Activated CD8-positive, alpha-beta memory T cell treated with anti-CD3 and anti-CD28 coated beads, Interleukin-2, amount 10 ng/mL, durations not matched to agents 7 days and 5 days (primary cell): ENCODE data around the gene WRAP53. TPM values are rescaled to one million over a fixed set of nuclear protein-coding genes. Genes with fewer than 3 reads are reported as not detected.

Experiments used
- ATAC-seq: fragments of 150-1000 bp; cut with Tn5 transposase; one replicate; pipeline ENCODE4 v1.10.0; 2021; ENCODE audit warnings: moderate library complexity
- CTCF ChIA-PET: fragments of 350-600 bp; sonication (Branson Sonifier 250); formaldehyde crosslinking; loops from one replicate; lab custom pipeline; 2021; ENCODE audit warnings: antibody characterized with exemption; lab: Charles Lee
- DNase-seq: peaks from one replicate; pipeline ENCODE4 v3.0.0-alpha.2; 2020
- H3K27ac Mint-ChIP-seq: one replicate; pipeline ENCODE4 v1.8.0; 2021; ENCODE audit warnings: mild to moderate bottlenecking, mixed read lengths
- H3K27me3 Mint-ChIP-seq: one replicate; pipeline ENCODE4 v1.8.0; 2021; ENCODE audit warnings: mixed read lengths
- H3K36me3 Mint-ChIP-seq: one replicate; pipeline ENCODE4 v1.8.0; 2021; ENCODE audit warnings: mild to moderate bottlenecking, mixed read lengths
- H3K4me1 Mint-ChIP-seq: one replicate; pipeline ENCODE4 v1.8.0; 2021; ENCODE audit warnings: mixed read lengths
- H3K4me3 Mint-ChIP-seq: one replicate; pipeline ENCODE4 v1.8.0; 2021; ENCODE audit warnings: mild to moderate bottlenecking, moderate library complexity, mixed read lengths
- H3K9me3 Mint-ChIP-seq: one replicate; pipeline ENCODE4 v1.8.0; 2022; ENCODE audit warnings: low read depth, mixed read lengths
- total RNA-seq, 2 experiments: library from RNA; stranded (reverse); gene quantifications; one replicate each; pipeline ENCODE4 v1.2.3, GENCODE V29; 2021

Gene WRAP53
- total RNA-seq, 2 experiments from 2014 or later = 28.0 to 29.0 TPM

DNA sequence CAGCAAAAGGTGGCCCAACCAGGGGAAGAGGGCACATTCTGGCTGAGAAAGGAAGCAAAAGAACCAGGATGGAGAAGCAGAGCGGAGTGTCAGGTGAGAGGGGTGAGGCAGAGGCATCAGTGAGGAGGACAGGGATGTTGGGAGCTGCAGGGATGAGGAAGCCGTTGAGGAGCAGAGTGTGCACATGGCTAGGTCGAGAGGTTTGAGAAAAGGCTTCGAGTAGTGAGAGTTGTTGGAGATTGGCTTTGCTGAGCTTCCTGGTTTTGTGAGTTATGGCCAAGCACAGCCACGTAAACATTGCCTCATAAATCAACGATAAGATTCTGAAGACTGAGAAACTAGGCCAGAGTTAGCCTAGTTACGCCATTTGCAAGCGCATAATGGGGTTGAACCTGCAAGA, 56.1 kb downstream of the WRAP53 start:
- DNase-seq (no peak), ATAC-seq (no peak)
- H3K4me3 Mint-ChIP-seq = no peak overlapping the region
- CTCF ChIA-PET = interaction anchor here (0.6 to 3.2 kb wide), 21 partner anchors 12 to 433 kb away, joined by 3 to 19 read pairs (median 5); partner anchors contain the start of genes CYB5D1, NAA38 and TP53
- no peaks in the 10 kb centered on the region for H3K36me3 Mint-ChIP-seq
- no peak overlapping the region for H3K27ac Mint-ChIP-seq
- no peaks in the 10 kb centered on the region for H3K4me1 Mint-ChIP-seq
- H3K9me3 Mint-ChIP-seq = no peaks in the 10 kb centered on the region
- peaks cover 38% of the 10 kb centered on the region for H3K27me3 Mint-ChIP-seq

DNA sequence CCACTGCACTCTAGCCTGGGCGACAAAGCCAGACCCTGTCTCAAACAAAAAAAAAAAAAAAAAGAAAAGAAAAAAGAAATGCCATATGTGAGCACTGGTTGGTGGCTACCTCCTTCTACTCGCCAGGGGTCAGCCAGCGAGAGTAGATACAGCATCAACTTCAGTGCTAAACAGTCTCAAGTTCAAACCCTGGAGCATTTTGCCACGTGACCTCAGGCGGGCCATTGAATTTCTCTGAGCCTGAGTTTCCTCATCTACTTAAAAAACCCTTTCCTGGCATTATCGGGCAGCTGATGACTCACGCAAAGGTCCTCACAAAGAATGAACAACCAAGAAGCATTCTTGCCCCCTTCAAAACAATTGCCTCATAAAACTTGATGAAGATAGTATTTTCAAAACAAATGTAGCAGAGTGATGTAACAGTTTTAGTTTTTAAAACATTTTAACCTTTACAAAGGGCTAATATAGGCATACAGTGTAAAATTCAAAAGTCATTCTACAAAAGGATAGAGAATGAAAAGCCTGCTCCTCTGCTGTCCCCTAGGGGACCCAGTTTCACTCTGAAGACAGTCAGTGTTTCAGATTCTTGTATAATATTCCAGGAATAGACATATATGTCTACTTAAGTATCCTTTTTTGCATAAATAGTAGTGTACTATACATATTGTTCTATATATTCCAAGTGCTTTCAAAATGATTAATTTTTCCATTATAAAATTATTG, 57.6 kb downstream of the WRAP53 start:
- DNase-seq (no peak), ATAC-seq (no peak)
- no peaks in the 10 kb centered on the region for H3K9me3 Mint-ChIP-seq
- H3K4me1 Mint-ChIP-seq = no peaks in the 10 kb centered on the region
- H3K36me3 Mint-ChIP-seq = no peaks in the 10 kb centered on the region
- H3K27me3 Mint-ChIP-seq = peaks cover 30% of the 10 kb centered on the region
- no peak overlapping the region for H3K4me3 Mint-ChIP-seq
- no peak overlapping the region for H3K27ac Mint-ChIP-seq
- CTCF ChIA-PET = interaction anchor here (2.8 to 3.2 kb wide), 2 partner anchors 37 to 296 kb away, joined by 9 to 17 read pairs; no protein-coding TSS in a partner anchor

DNA sequence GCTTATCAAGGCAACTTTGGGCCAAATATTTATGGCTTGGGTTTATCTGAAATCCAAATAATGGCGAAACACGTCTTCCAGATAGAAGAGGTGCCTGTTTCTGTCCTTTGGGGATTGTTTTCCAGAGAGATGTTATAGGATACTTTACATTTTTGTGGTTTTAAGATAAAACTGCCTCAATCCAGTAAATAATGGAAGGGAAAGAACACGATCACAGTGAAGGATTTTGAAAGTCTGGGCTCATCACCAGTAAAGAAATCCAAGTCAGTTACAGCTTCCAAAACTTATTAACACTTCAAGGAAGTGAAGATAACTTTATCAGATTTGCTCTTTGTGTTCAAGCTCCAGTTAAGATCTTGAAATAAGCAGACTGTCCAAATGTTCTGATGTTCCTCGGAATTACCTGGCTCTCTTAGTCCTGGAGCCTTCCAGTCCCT, 59.4 kb downstream of the WRAP53 start:
- no peaks in the 10 kb centered on the region for H3K9me3 Mint-ChIP-seq
- DNase-seq (no peak), ATAC-seq (no peak)
- no peak overlapping the region for H3K27ac Mint-ChIP-seq
- peaks cover 29% of the 10 kb centered on the region for H3K27me3 Mint-ChIP-seq
- H3K36me3 Mint-ChIP-seq = no peaks in the 10 kb centered on the region
- H3K4me3 Mint-ChIP-seq = no peak overlapping the region
- CTCF ChIA-PET = interaction anchor here (0.8 to 1.6 kb wide), 5 partner anchors 13 to 309 kb away, joined by 3 read pairs; no protein-coding TSS in a partner anchor
- no peaks in the 10 kb centered on the region for H3K4me1 Mint-ChIP-seq

DNA sequence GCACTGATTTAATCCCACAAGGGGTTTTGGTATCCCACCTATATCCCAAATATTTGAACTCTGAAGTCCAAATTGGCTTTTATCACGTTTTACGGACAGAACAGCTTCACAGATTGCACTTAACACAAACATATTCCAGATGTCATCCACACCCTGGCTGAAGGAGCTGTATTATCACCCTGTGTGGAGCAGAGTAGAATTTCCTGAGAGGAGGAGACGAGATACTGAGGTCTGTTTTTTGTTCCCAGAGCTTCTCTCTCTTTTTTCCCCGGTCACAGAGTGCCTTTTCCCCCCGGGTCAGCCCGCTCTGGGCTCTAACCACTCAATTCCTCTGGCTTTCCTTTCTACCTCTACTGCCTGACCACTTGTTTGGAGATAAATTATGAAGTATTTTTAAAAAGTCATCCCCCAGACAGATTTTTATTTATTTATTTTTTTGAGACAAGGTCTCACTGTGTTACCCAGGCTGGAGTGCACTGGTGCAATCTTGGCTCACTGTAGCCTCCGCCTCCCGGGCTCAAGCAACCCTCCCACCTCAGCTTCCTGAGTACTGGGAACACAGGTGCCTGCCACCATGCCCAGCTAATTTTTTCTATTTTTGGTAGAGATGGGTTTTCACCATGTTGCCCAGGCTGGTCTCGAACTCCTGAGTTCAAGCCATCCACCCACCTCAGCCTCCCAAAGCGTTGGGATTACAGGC, 59.9 kb downstream of the WRAP53 start:
- no peak overlapping the region for H3K4me3 Mint-ChIP-seq

DNA sequence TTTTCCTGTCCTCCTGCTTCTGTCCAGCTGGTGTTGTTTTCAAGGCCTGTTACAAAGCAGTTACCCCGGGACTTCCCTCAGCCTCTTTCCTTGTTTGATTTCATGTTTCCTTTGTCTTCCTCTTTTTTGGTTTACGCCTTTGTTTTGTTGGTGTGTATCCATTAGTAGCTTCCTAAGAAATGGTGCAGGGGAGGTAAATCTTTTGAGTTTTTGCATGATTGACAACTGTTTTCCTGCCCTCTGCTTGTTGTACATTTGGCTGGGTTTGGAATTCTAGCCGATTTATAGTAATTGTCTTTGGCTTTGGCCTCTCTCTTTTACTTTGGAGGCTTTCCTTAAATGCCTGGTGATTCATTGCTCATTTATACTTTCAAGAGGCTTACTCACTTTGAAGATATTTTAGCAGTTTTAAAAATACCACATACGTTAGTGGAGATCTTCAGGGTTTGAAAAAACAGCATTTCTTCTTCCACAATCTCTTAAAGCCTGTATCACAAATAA, 62.1 kb downstream of the WRAP53 start:
- Mint-ChIP-seq H3K9me3 (no peaks in the 10 kb centered on the region), H3K4me3 (no peak overlapping the region), H3K27me3 (peaks cover 33% of the 10 kb centered on the region), H3K4me1 (no peaks in the 10 kb centered on the region), H3K27ac (no peak overlapping the region), H3K36me3 (no peaks in the 10 kb centered on the region)
- ATAC-seq (no peak), DNase-seq (no peak)
- CTCF ChIA-PET = no interaction called here

More for the DNA sequence above, 59.9 kb downstream of the WRAP53 start:
- Mint-ChIP-seq H3K27ac (no peak overlapping the region), H3K27me3 (peaks cover 28% of the 10 kb centered on the region), H3K9me3 (no peaks in the 10 kb centered on the region), H3K4me1 (no peaks in the 10 kb centered on the region), H3K36me3 (no peaks in the 10 kb centered on the region)
- ATAC-seq (no peak), DNase-seq (no peak)
- CTCF ChIA-PET = interaction anchor here (0.7 to 1.6 kb wide), 5 partner anchors 13 to 308 kb away, joined by 3 read pairs; no protein-coding TSS in a partner anchor

Other genes starting within 250 kb of the WRAP53 start
- gene FGF11, start 249.0 kb upstream of the WRAP53 start, total RNA-seq = 1 to 10 TPM; 3.6 to 4.1 TPM
- 10 to 100 TPM; 10.4 to 13.1 TPM for gene CHRNB1, start 243.4 kb upstream of the WRAP53 start, total RNA-seq
- gene ZBTB4, start 208.8 kb upstream of the WRAP53 start, total RNA-seq = 10 to 100 TPM; 24.5 to 27.7 TPM
- gene SLC35G6, start 207.0 kb upstream of the WRAP53 start, total RNA-seq = not detected
- 100 to 1,000 TPM; 198 to 228 TPM for gene POLR2A, start 204.1 kb upstream of the WRAP53 start, total RNA-seq
- 10 to 100 TPM; 52.8 to 59.4 TPM for gene TNFSF12, start 139.4 kb upstream of the WRAP53 start, total RNA-seq
- gene TNFSF13, start 129.7 kb upstream of the WRAP53 start, total RNA-seq = 1 to 10 TPM; 2.2 to 2.5 TPM
- gene SENP3, start 126.6 kb upstream of the WRAP53 start, total RNA-seq = 10 to 100 TPM; 55.7 to 70.9 TPM
- 10 to 100 TPM in 1 of 2 experiments, 1 to 10 TPM in 1; 10.0 to 26.7 TPM for gene CD68, start 108.8 kb upstream of the WRAP53 start, total RNA-seq
- 10 to 100 TPM; 57.6 to 76.9 TPM for gene MPDU1, start 104.6 kb upstream of the WRAP53 start, total RNA-seq
- under 1 TPM; 0.21 to 0.35 TPM for gene SOX15, start 98.4 kb upstream of the WRAP53 start, total RNA-seq
- gene FXR2, start 73.6 kb upstream of the WRAP53 start, total RNA-seq = 10 to 100 TPM; 30.7 to 40.5 TPM
- 10 to 100 TPM; 21.5 to 28.0 TPM for gene SAT2, start 60.7 kb upstream of the WRAP53 start, total RNA-seq
- not detected for gene SHBG, start 58.3 kb upstream of the WRAP53 start, total RNA-seq
- gene ATP1B2, start 37.6 kb upstream of the WRAP53 start, total RNA-seq = under 1 TPM in 1 of 2 experiments, not detected in 1; 0.47 TPM
- 100 to 1,000 TPM; 137 to 171 TPM for gene TP53, start 987 bp upstream of the WRAP53 start, total RNA-seq
- not detected for gene EFNB3, start 16.7 kb downstream of the WRAP53 start, total RNA-seq
- not detected for gene DNAH2, start 29.3 kb downstream of the WRAP53 start, total RNA-seq
- gene KDM6B, start 145.7 kb downstream of the WRAP53 start, total RNA-seq = 10 to 100 TPM; 15.5 to 31.9 TPM
- gene TMEM88, start 166.6 kb downstream of the WRAP53 start, total RNA-seq = 1 to 10 TPM in 1 of 2 experiments, under 1 TPM in 1; 0.84 to 1.2 TPM
- gene NAA38, start 169.1 kb downstream of the WRAP53 start, total RNA-seq = 10 to 100 TPM; 86.0 to 95.8 TPM
- gene CYB5D1, start 169.5 kb downstream of the WRAP53 start, total RNA-seq = 1 to 10 TPM; 6.4 to 8.2 TPM
- 100 to 1,000 TPM; 139 to 147 TPM for gene CHD3, start 200.3 kb downstream of the WRAP53 start, total RNA-seq
- 1 to 10 TPM; 2.8 to 3.9 TPM for gene RNF227, start 227.8 kb downstream of the WRAP53 start, total RNA-seq
- gene KCNAB3, start 241.4 kb downstream of the WRAP53 start, total RNA-seq = 1 to 10 TPM; 6.6 to 6.7 TPM
- gene TRAPPC1, start 243.5 kb downstream of the WRAP53 start, total RNA-seq = 100 to 1,000 TPM; 216 to 245 TPM
- 10 to 100 TPM; 56.8 to 69.2 TPM for gene CNTROB, start 243.7 kb downstream of the WRAP53 start, total RNA-seq